Gastrocnemius medialis (tissue), 4 donors: ENCODE data around the gene TBCD. TPM values are rescaled to one million over a fixed set of nuclear protein-coding genes. Genes with fewer than 3 reads are reported as not detected.
A peak's percentile ranks its signal among the peaks of the same experiment; 100 is the strongest.

ENCODE experiments used
- ATAC-seq, 2 donors: fragments of 150-250 bp; one replicate each; pipeline ENCODE4 v1.9.1; 2016
- DNase-seq, 2 donors: peaks; one replicate each; pipeline ENCODE4 v3.0.0-alpha.2; 2019
- H3K27ac ChIP-seq, 4 donors: fragments of 200-600 bp; sonication (generic); 1 replicate in 1 of 4; 2 replicates in 3 of 4; pipeline ENCODE4 v1.5.1; 2016 to 2018; ENCODE audit warnings: mild to moderate bottlenecking in 2 of 4, moderate library complexity in 1 of 4
- H3K27me3 ChIP-seq, 3 donors: fragments of 200-600 bp; sonication (generic) in 2 of 3; 1 replicate in 1 of 3; 2 replicates in 2 of 3; pipeline versions ENCODE4 v1.5.1 to v1.6.0; 2016 to 2019; ENCODE audit warnings: mild to moderate bottlenecking in 1 of 3, moderate library complexity in 1 of 3
- H3K36me3 ChIP-seq, 2 donors: fragments of 200-600 bp; sonication (generic) in 1 of 2; one replicate each; pipeline ENCODE4 v1.5.1; 2017 to 2018
- H3K4me1 ChIP-seq, 2 donors: fragments of 200-600 bp; sonication (generic) in 1 of 2; one replicate each; pipeline ENCODE4 v1.5.1; 2016 to 2017; ENCODE audit warnings: mild to moderate bottlenecking in 2 of 2
- H3K4me3 ChIP-seq, 4 donors: fragments of 200-600 bp; sonication (generic) in 3 of 4; 1 replicate in 1 of 4; 2 replicates in 3 of 4; pipeline ENCODE4 v1.5.1; 2016 to 2019; ENCODE audit warnings: mild to moderate bottlenecking in 2 of 4
- H3K9me3 ChIP-seq, 3 donors: fragments of 200-600 bp; sonication (generic) in 2 of 3; 1 replicate in 1 of 3; 2 replicates in 2 of 3; pipeline ENCODE4 v1.5.1; 2016 to 2019
- POLR2A ChIP-seq, 2 donors: fragments of 450-650 bp; IDR thresholded peaks; one replicate each; pipeline ENCODE4 v1.6.1; 2017; ENCODE audit warnings: antibody characterized with exemption in 2 of 2, mild to moderate bottlenecking in 2 of 2, moderate library complexity in 2 of 2
- in situ Hi-C, 4 donors: fragments of 200-750 bp; cut with MboI; loops; one replicate each; pipeline versions ENCODE4 v1.15.0 to v1.8.0; 2017; ENCODE audit warnings: low sequenced_read_pairs in 4 of 4
- intact Hi-C: fragments of 100-400 bp; cut with DNase I; formaldehyde crosslinking; loops from one replicate; pipeline ENCODE4 v1.15.1; 2023; ENCODE audit warnings: low total_unique reads
- total RNA-seq, 4 donors: library from RNA; depleted of rRNA; stranded (reverse); fragments of >200 nt; gene quantifications; one replicate each; pipeline versions ENCODE4 v1.1.0 to v1.2.3, GENCODE V29; 2016
- TF ChIP-seq, protein P1 (sequence below), 5 experiments: fragments of 450-650 bp in 3 of 5; fragments of 200-600 bp in 2 of 5; sonication (generic) in 2 of 5; IDR thresholded peaks in 4 of 5; conservative IDR thresholded peaks in 1 of 5; 1 replicate in 4 of 5; 2 replicates in 1 of 5; pipeline ENCODE4 v1.5.1; 2016 to 2019; ENCODE audit warnings: antibody characterized with exemption in 5 of 5, mild to moderate bottlenecking in 3 of 5, moderate library complexity in 3 of 5

TBCD gene
- total RNA-seq, 4 donors from 2014 or later: 18.0 to 50.4 (median 33.3) TPM

DNA sequence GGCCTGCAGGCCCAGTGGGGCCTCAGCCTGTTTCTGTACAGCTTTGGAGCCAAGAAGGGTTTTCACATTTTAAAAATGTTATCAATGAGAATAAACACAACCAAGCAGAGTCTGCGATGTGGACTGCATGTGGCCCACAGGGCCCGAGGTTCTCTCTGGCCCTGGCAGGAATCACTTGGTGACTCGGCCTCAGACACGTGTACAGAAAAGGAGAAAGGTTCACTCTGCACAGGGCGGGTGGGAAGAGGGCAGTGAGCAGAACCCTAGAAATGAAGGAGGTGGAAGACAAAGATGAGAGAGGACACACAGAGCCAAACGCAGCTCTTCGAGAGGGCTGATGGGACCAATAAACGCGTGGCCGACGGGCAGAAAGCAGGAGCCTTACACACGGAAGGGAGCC lies 99.5 kb downstream of the TBCD start:
- Histone ChIP-seq H3K27ac (no peak overlapping the region), H3K4me1 (peaks cover 0 to 9% of the 10 kb centered on the region in 2 donors), H3K36me3 (no peaks in the 10 kb centered on the region), H3K9me3 (no peaks in the 10 kb centered on the region), H3K4me3 (no peak overlapping the region), H3K27me3 (no peaks in the 10 kb centered on the region)
- DNase-seq (no peak), ATAC-seq (no peak)
- no peak for TF ChIP-seq POLR2A (IDR thresholded peaks at IDR 0.05)
- TF ChIP-seq, protein P1, sequence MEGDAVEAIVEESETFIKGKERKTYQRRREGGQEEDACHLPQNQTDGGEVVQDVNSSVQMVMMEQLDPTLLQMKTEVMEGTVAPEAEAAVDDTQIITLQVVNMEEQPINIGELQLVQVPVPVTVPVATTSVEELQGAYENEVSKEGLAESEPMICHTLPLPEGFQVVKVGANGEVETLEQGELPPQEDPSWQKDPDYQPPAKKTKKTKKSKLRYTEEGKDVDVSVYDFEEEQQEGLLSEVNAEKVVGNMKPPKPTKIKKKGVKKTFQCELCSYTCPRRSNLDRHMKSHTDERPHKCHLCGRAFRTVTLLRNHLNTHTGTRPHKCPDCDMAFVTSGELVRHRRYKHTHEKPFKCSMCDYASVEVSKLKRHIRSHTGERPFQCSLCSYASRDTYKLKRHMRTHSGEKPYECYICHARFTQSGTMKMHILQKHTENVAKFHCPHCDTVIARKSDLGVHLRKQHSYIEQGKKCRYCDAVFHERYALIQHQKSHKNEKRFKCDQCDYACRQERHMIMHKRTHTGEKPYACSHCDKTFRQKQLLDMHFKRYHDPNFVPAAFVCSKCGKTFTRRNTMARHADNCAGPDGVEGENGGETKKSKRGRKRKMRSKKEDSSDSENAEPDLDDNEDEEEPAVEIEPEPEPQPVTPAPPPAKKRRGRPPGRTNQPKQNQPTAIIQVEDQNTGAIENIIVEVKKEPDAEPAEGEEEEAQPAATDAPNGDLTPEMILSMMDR (IDR thresholded peaks at IDR 0.05 in 4 of 5, conservative IDR thresholded peaks at IDR 0.05 in 1 of 5): no peak
- in situ Hi-C loops (no loop called here), intact Hi-C loops (no loop called here)

DNA sequence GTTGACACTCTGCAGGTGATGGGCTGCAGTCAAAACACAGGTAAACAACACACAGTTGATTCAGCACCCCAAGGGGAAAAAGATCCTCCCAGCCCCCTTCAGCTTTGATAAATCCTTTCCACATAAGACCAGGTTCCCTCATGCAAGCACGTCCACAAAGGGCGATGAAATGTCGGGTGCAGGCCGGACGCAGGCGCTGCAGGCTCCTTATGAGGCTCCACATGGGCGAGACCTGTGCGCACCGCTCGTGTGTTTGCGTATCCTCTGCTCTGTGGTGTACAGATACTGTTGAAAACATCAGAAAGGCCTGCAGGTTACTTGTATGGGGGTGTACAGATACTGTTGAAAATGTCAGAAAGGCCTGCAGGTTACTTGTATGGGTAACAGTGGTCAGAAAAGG lies 102.4 kb downstream of the TBCD start:
- in situ Hi-C loops: no loop called here
- Histone ChIP-seq H3K4me1 (peaks cover under 1% of the 10 kb centered on the region in 2 donors), H3K36me3 (no peaks in the 10 kb centered on the region), H3K9me3 (no peaks in the 10 kb centered on the region), H3K4me3 (no peak overlapping the region), H3K27ac (no peak overlapping the region), H3K27me3 (no peaks in the 10 kb centered on the region)
- intact Hi-C loops: no loop called here
- TF ChIP-seq POLR2A (IDR thresholded peaks at IDR 0.05): no peak
- TF ChIP-seq, protein P1 (IDR thresholded peaks at IDR 0.05 in 4 of 5, conservative IDR thresholded peaks at IDR 0.05 in 1 of 5): no peak
- ATAC-seq: no peak
- no peak for DNase-seq

DNA sequence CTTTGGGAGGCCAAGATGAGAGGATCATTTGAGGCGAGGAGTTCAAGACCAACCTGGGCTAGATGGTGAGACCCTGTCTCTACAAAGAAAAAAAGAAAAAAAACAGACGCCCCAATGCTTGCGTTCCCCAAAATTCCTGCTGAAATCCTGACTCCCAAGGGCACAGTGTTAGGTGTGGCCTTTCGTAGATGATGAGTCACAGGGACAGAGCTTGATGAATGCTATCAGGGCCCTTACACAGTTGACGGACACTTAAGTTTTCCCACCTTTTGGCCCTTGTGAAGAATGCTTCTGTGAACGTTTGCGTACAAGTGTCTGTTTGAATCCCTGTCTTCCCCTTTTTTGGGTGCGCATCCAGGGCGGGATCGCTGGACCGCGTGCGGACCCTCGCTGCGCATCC lies 104.5 kb downstream of the TBCD start:
- Histone ChIP-seq H3K36me3 (no peaks in the 10 kb centered on the region), H3K4me3 (no peak overlapping the region), H3K4me1 (peaks cover 6 to 13% of the 10 kb centered on the region in 2 donors), H3K27me3 (no peaks in the 10 kb centered on the region), H3K9me3 (no peaks in the 10 kb centered on the region), H3K27ac (no peak overlapping the region)
- TF ChIP-seq, protein P1 (IDR thresholded peaks at IDR 0.05 in 4 of 5, conservative IDR thresholded peaks at IDR 0.05 in 1 of 5): no peak
- TF ChIP-seq POLR2A (IDR thresholded peaks at IDR 0.05): no peak
- no peak for DNase-seq
- intact Hi-C loops (no loop called here), in situ Hi-C loops (loop anchor here in 1 of 4 donors (5.0 kb wide), 1 partner anchor 46 kb away; no protein-coding TSS in a partner anchor)
- ATAC-seq: no peak

DNA sequence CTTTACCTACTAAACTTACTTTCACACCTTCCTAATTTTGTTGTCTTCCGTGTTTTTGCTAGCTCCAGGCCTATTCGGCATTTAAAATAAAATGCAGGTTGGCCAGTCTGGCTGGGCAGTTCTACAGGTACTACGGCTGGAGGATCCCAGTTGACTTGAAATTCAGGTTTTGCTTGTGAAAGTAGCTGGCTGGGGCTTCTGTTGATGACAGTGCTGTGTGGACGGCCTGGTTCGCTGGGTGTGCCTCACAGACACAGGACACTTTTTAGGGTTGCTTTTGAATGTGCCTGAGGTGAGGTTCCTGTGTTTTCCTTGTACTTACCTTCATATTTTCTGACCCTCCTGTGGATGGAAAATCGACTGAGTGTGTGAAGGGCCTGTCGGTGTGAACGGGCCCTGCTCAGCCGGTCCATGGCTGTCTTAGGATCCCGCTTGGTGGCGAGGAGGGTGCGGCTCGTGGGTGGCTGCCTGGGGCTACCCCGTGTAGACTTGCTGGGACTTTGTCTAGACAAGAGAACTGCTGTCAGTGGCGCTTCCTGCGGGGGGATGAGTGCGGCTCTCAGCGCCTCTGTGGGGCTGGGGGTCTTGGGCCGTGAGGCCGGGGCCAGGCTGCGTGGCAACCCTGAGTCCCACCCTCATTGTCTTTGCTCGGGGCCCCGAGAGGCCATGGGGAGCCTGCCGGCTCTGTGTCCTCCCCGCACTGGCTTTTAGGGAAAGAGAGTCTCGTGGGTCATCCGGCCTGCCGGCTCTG lies 106.7 kb downstream of the TBCD start:
- in situ Hi-C loops: loop anchor here in 1 of 4 donors (5.0 kb wide), 1 partner anchor 44 kb away; no protein-coding TSS in a partner anchor
- Histone ChIP-seq H3K27me3 (no peaks in the 10 kb centered on the region), H3K4me1 (peaks cover 6 to 16% of the 10 kb centered on the region in 2 donors), H3K9me3 (no peaks in the 10 kb centered on the region), H3K27ac (peak overlapping the region in 2 of 4 donors; percentile 48 to 64), H3K36me3 (no peaks in the 10 kb centered on the region), H3K4me3 (no peak overlapping the region)
- TF ChIP-seq, protein P1 (IDR thresholded peaks at IDR 0.05 in 4 of 5, conservative IDR thresholded peaks at IDR 0.05 in 1 of 5): no peak
- no peak for TF ChIP-seq POLR2A (IDR thresholded peaks at IDR 0.05)
- no peak for DNase-seq
- intact Hi-C loops: no loop called here
- ATAC-seq: no peak
